ENCODE measurements around the gene PLSCR3.

Gene PLSCR3

GRCh38 chr17:7346761-7347614 lies 47.3 kb downstream of the PLSCR3 start:
- no peak for DNase-seq

- no peak for DNase-seq
Observed at GRCh38 chr17:7343250-7343649, 51.1 kb downstream of the PLSCR3 start.

- no peak for DNase-seq
Observed at GRCh38 chr17:7341842-7342241, 52.5 kb downstream of the PLSCR3 start.

DNA sequence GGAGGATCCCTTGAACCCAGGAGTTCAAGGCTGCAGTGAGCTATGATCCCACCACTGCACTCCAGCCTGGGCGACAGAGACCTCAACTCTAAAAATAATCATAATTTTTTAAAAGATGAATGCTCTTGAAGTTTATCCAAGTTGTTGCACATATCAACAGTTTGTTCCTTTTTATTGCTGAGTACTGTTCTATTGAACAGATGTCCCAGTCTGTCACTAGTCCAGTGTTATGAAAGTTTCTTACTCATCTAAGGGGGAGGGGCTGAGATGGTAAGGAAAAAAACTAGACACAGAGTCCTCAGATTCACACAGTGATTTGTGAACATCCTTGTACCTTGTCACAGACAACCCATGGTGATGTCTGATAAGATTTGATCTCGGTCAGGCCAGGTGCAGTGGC lies 54.1 kb downstream of the PLSCR3 start:
- DNase-seq = no peak

All from CD4-positive, alpha-beta T cell treated with Interleukin-15 for 1 hour (primary cell).